OCI-LY1 (cell line): ENCODE results near the gene HAND1.

Source experiments
- H2AFZ ChIP-seq: fragments of 200-600 bp; sonication (generic), shearing (Covaris generic); 2 replicates; pipeline ENCODE4 v1.6.0; 2014; ENCODE audit warnings: antibody characterized with exemption, mild to moderate bottlenecking, low read length
- H3F3A ChIP-seq: fragments of 200-600 bp; sonication (generic), shearing (Covaris generic); 2 replicates; pipeline ENCODE4 v1.6.0; 2014; ENCODE audit warnings: mild to moderate bottlenecking, antibody characterized with exemption, low read length, moderate library complexity; ENCODE audit not compliant: insufficient read depth
- H3K27ac ChIP-seq: fragments of 200-600 bp; sonication (generic); 2 replicates; pipeline ENCODE4 v1.5.1; 2014; ENCODE audit warnings: low read length, mixed run types, mild to moderate bottlenecking, low read depth; ENCODE audit not compliant: poor library complexity, severe bottlenecking
- H3K27me3 ChIP-seq: fragments of 200-600 bp; sonication (generic); 2 replicates; pipeline ENCODE4 v1.6.0; 2014; ENCODE audit warnings: antibody characterized with exemption, mild to moderate bottlenecking, low read length, moderate library complexity; ENCODE audit not compliant: insufficient read depth
- H3K36me3 ChIP-seq: fragments of 200-600 bp; sonication (generic); 2 replicates; pipeline ENCODE4 v1.6.1; 2014; ENCODE audit warnings: mild to moderate bottlenecking, antibody characterized with exemption, low read length, moderate library complexity, mixed read lengths; ENCODE audit not compliant: insufficient read depth
- H3K4me1 ChIP-seq: fragments of 200-600 bp; sonication (generic); 2 replicates; pipeline ENCODE4 v1.5.1; 2014; ENCODE audit warnings: mild to moderate bottlenecking, low read length, moderate library complexity; ENCODE audit not compliant: insufficient read depth, severe bottlenecking
- H3K4me2 ChIP-seq: fragments of 200-600 bp; sonication (generic), shearing (Covaris generic); 2 replicates; pipeline ENCODE4 v1.6.1; 2014; ENCODE audit warnings: low read length
- H3K4me3 ChIP-seq: fragments of 200-600 bp; sonication (generic); 2 replicates; pipeline ENCODE4 v1.5.1; 2014; ENCODE audit warnings: low read length, low read depth, mild to moderate bottlenecking, mixed read lengths; ENCODE audit not compliant: poor library complexity, severe bottlenecking
- H3K79me2 ChIP-seq: fragments of 200-600 bp; shearing (Covaris generic); 2 replicates; pipeline ENCODE4 v1.6.1; 2016; ENCODE audit warnings: mixed run types, low read length, mixed read lengths; ENCODE audit not compliant: insufficient read depth
- H3K9ac ChIP-seq: fragments of 200-600 bp; sonication (generic), shearing (Covaris generic); 2 replicates; pipeline ENCODE4 v1.6.1; 2014; ENCODE audit warnings: mild to moderate bottlenecking, low read length, mixed read lengths
- H3K9me2 ChIP-seq: fragments of 200-600 bp; sonication (generic), shearing (Covaris generic); 2 replicates; pipeline ENCODE4 v1.6.1; 2014; ENCODE audit warnings: low read depth, mild to moderate bottlenecking, low read length, mixed read lengths
- H3K9me3 ChIP-seq: fragments of 200-600 bp; shearing (Covaris generic); 2 replicates; pipeline ENCODE4 v1.6.1; 2014; ENCODE audit warnings: low read length, mixed read lengths
- H4K20me1 ChIP-seq: fragments of 200-600 bp; sonication (generic), shearing (Covaris generic); 2 replicates; pipeline ENCODE4 v1.6.0; 2016; ENCODE audit warnings: mild to moderate bottlenecking, low read length; ENCODE audit not compliant: insufficient read depth
- EZH2 ChIP-seq: fragments of 200-600 bp; sonication (generic), shearing (Covaris generic); IDR thresholded peaks from 2 replicates; pipeline ENCODE4 v1.8.0; 2017; ENCODE audit warnings: borderline replicate concordance, mixed run types, mild to moderate bottlenecking, antibody characterized with exemption, low read length, moderate library complexity, mixed read lengths
- TF ChIP-seq, protein P1 (sequence below): fragments of 200-600 bp; sonication (generic), shearing (Covaris generic); IDR thresholded peaks from 2 replicates; pipeline ENCODE4 v1.5.1; 2017; ENCODE audit warnings: mild to moderate bottlenecking, antibody characterized with exemption, low read length, moderate library complexity, mixed read lengths

The HAND1 gene

DNA sequence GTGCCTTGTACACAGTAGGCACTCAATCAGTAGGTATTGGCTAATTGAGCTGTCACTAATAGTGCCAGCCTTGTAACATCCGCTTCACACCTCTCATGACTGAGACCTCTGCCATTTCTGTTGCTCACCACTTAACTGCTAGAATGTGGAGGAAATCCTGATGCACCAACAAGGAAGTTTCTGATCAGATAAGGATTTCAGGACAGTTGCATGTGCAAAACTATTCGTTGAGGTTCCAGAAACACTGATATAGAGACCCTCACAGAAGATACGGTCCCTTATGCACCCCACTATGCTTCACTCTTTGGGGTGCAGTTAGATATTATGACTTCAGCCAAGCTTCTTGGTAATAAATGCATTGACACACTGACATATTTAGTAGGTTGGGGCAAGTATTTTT lies 21.5 kb downstream of the HAND1 start:
- Histone ChIP-seq H3K9me3 (no peaks in the 10 kb centered on the region), H3K27ac (no peak overlapping the region), H3K27me3 (no peaks in the 10 kb centered on the region), H3K79me2 (no peaks in the 10 kb centered on the region), H2AFZ (no peak overlapping the region), H3K9me2 (no peaks in the 10 kb centered on the region), H3K4me3 (no peak overlapping the region), H3K4me1 (no peaks in the 10 kb centered on the region), H3K36me3 (peaks cover 56% of the 10 kb centered on the region), H3K4me2 (no peak overlapping the region), H4K20me1 (no peaks in the 10 kb centered on the region), H3K9ac (no peak overlapping the region), H3F3A (no peaks in the 10 kb centered on the region)
- TF ChIP-seq, protein P1, sequence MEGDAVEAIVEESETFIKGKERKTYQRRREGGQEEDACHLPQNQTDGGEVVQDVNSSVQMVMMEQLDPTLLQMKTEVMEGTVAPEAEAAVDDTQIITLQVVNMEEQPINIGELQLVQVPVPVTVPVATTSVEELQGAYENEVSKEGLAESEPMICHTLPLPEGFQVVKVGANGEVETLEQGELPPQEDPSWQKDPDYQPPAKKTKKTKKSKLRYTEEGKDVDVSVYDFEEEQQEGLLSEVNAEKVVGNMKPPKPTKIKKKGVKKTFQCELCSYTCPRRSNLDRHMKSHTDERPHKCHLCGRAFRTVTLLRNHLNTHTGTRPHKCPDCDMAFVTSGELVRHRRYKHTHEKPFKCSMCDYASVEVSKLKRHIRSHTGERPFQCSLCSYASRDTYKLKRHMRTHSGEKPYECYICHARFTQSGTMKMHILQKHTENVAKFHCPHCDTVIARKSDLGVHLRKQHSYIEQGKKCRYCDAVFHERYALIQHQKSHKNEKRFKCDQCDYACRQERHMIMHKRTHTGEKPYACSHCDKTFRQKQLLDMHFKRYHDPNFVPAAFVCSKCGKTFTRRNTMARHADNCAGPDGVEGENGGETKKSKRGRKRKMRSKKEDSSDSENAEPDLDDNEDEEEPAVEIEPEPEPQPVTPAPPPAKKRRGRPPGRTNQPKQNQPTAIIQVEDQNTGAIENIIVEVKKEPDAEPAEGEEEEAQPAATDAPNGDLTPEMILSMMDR, result no peak
- no peak for TF ChIP-seq EZH2

DNA sequence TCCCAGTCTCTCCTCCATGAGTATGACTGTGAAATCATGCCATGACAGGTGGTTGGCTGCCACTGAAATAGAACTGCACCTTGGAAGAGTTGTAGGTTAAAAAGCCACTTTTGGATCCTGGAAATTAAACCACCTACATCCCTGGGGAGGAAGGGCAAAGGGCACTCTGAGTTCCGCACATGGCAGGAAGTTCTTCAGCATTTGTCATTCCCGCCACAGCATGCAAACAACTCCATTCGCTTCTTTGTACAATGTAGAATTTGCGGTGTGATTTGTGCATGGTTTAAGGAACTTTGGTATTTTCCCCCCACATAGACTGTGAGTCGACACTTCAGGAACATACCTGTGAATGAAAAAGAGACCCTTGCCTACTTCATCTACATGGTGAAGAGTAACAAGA lies 22.4 kb downstream of the HAND1 start:
- Histone ChIP-seq H3K9ac (no peak overlapping the region), H3K9me3 (no peaks in the 10 kb centered on the region), H3K27ac (no peak overlapping the region), H3F3A (no peaks in the 10 kb centered on the region), H4K20me1 (no peaks in the 10 kb centered on the region), H3K4me2 (no peak overlapping the region), H3K79me2 (no peaks in the 10 kb centered on the region), H2AFZ (no peak overlapping the region), H3K4me3 (no peak overlapping the region), H3K4me1 (no peaks in the 10 kb centered on the region), H3K36me3 (peaks cover 64% of the 10 kb centered on the region), H3K9me2 (no peaks in the 10 kb centered on the region), H3K27me3 (no peaks in the 10 kb centered on the region)
- no peak for TF ChIP-seq EZH2
- TF ChIP-seq, protein P1, result no peak

DNA sequence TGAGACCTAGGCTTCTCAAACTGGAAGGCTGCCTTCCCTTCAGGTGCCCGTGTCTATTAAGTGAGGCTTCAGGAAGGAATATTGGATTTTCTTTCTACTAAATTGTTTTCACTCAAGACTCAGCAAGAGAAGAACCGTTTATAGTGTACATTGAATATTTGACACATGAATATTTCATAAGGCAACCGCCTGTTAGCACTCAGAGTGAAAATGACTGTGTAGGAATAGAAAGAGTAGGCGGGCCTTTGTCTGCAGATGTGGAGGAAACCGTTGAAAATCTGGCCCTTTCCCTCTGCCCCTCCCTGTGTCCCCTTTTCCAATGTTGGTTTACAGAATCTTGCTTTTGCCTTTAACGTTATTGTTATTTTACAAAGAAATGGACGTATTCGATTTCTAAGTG lies 26.1 kb downstream of the HAND1 start:
- no peaks in the 10 kb centered on the region for H3K9me2 ChIP-seq
- no peak for TF ChIP-seq EZH2
- TF ChIP-seq, protein P1, result no peak
- H3K27me3 ChIP-seq, result no peaks in the 10 kb centered on the region
- H3K79me2 ChIP-seq, result no peaks in the 10 kb centered on the region
- H3K27ac ChIP-seq, result no peak overlapping the region
- H3F3A ChIP-seq, result no peaks in the 10 kb centered on the region
- H3K9me3 ChIP-seq, result no peaks in the 10 kb centered on the region
- H3K4me3 ChIP-seq, result no peak overlapping the region
- no peak overlapping the region for H3K9ac ChIP-seq
- no peak overlapping the region for H2AFZ ChIP-seq
- H3K36me3 ChIP-seq, result peaks cover 60% of the 10 kb centered on the region
- H3K4me2 ChIP-seq, result no peak overlapping the region
- peaks cover 17% of the 10 kb centered on the region for H3K4me1 ChIP-seq
- H4K20me1 ChIP-seq, result no peaks in the 10 kb centered on the region
